Measurements from ENCODE around the gene PTPRZ1.

DNA sequence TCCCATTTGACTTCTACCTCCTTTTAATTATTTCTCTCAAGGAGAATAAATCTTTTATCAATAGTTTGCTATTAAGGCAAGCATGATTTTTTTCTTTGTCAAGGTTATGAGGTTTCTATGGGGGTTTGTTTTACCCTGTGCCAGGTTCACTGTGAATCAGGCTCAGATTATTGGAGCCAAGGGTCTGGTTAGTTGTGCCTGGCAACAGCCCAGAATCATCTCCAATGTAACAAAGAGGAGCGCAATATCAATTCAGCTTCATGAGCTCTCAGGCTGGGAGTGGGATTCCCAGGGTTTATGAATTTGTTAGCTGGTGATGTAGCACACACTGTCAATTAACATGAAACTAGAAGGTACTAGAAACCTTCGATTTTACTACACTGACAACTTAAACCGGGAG, 197.9 kb downstream of the PTPRZ1 start:
- TF ChIP-seq CTCF (IDR thresholded peaks at IDR 0.05 in 4 of 5, conservative IDR thresholded peaks at IDR 0.05 in 1 of 5) (no peak), POLR2A (IDR thresholded peaks at IDR 0.05) (no peak)
